ENCODE data around the gene EGFL8. TPM values are rescaled to one million over a fixed set of nuclear protein-coding genes. Genes with fewer than 3 reads are reported as not detected.

Gene EGFL8
- total RNA-seq, 2 donors from 2014 or later, result 5.7 to 6.9 TPM

- H3K4me3 ChIP-seq, result no peak within 1 kb of the TSS
- 42 to 44% methylated on average over 13 to 19 of the region's 24 CpGs for WGBS, 2 donors
- TF ChIP-seq POLR2A (IDR thresholded peaks at IDR 0.05), result no peak
- TF ChIP-seq CTCF (IDR thresholded peaks at IDR 0.05), result no peak
- H3K4me1 ChIP-seq, result peaks cover 39% of the 10 kb centered on the region
- H3K36me3 ChIP-seq (replicated peaks in 1 of 2; ENCODE audit: insufficient read depth in 1 of 2, low read depth in 2 of 2), result no peaks in the 10 kb centered on the region
- H3K27me3 ChIP-seq, result peaks cover 0 to 8% of the 10 kb centered on the region in 2 donors
- no peaks in the 10 kb centered on the region for H3K9me3 ChIP-seq
- H3K27ac ChIP-seq, result peak within 1 kb of the TSS in 2 of 4 donors; percentile 1 to 90
- DNase-seq, result no peak
- intact Hi-C loops (cut with DNase I), result no loop called here
- no peak for ATAC-seq
These were observed 12.3 kb upstream of the EGFL8 start, which contains the start of gene PRRT1 for GRCh38 chr6:32151863-32152768. Gene PRRT1, minus strand, starts transcription at chr6:32151939. Its CDS starts 112 bp downstream, at chr6:32151827.

- TF ChIP-seq POLR2A (IDR thresholded peaks at IDR 0.05) (no peak), CTCF (IDR thresholded peaks at IDR 0.05) (no peak)
- H3K27ac ChIP-seq, result peak overlapping the region; percentile 35 to 90 (median 77)
- intact Hi-C loops (cut with DNase I), result no loop called here
- no peaks in the 10 kb centered on the region for H3K36me3 ChIP-seq (replicated peaks in 1 of 2; ENCODE audit: insufficient read depth in 1 of 2, low read depth in 2 of 2)
- H3K4me3 ChIP-seq, result peak overlapping the region in 1 of 2 donors; percentile 72
- WGBS, 2 donors, result 38 to 50% methylated on average over 35 of the region's 35 CpGs
- no peaks in the 10 kb centered on the region for H3K9me3 ChIP-seq
- DNase-seq (no peak), ATAC-seq (no peak)
- peaks cover 0 to 8% of the 10 kb centered on the region in 2 donors for H3K27me3 ChIP-seq
- peaks cover 38% of the 10 kb centered on the region for H3K4me1 ChIP-seq
These were observed 11.4 kb upstream of the EGFL8 start for GRCh38 chr6:32152769-32153563.

GRCh38 chr6:32153564-32154513 lies 10.6 kb upstream of the EGFL8 start, which contains the start of gene PPT2:
Gene PPT2, plus strand, starts transcription at chr6:32154141. Its CDS starts 454 bp downstream, at chr6:32154595.
- 2 to 3% methylated on average over 18 to 52 of the region's 52 CpGs for whole genome bisulfite sequencing, 2 donors
- Histone ChIP-seq H3K27ac (peak within 1 kb of the TSS; percentile 35 to 90 (median 77)), H3K9me3 (no peaks in the 10 kb centered on the region), H3K27me3 (peaks cover 0 to under 1% of the 10 kb centered on the region in 2 donors), H3K4me3 (peak within 1 kb of the TSS; percentile 72), H3K4me1 (peaks cover 29% of the 10 kb centered on the region), H3K36me3 (replicated peaks in 1 of 2; ENCODE audit: insufficient read depth in 1 of 2, low read depth in 2 of 2) (no peaks in the 10 kb centered on the region)
- intact Hi-C loops (cut with DNase I), result no loop called here
- peak; percentile 81 for ATAC-seq
- TF ChIP-seq CTCF (IDR thresholded peaks at IDR 0.05) (peak in 4 of 7 experiments; percentile 7 to 32 (median 28)), POLR2A (IDR thresholded peaks at IDR 0.05) (peak in 1 of 3 donors; percentile 16)
- DNase-seq, result peak; percentile 77 to 90 (median 82)

- H3K36me3 ChIP-seq (replicated peaks in 1 of 2; ENCODE audit: insufficient read depth in 1 of 2, low read depth in 2 of 2), result no peaks in the 10 kb centered on the region
- no peaks in the 10 kb centered on the region for H3K27me3 ChIP-seq
- DNase-seq (peak; percentile 73 to 85 (median 80)), ATAC-seq (peak; percentile 78)
- TF ChIP-seq POLR2A (IDR thresholded peaks at IDR 0.05) (peak in 2 of 3 donors; percentile 39 to 48), CTCF (IDR thresholded peaks at IDR 0.05) (peak; percentile 23 to 79 (median 68))
- H3K4me3 ChIP-seq, result peak overlapping the region; percentile 72
- peak overlapping the region; percentile 35 to 90 (median 77) for H3K27ac ChIP-seq
- WGBS, 2 donors, result 2 to 8% methylated on average over 14 to 34 of the region's 34 CpGs
- peaks cover 25% of the 10 kb centered on the region for H3K4me1 ChIP-seq
- intact Hi-C loops (cut with DNase I), result loop anchor here (5.0 kb wide), 1 partner anchor 37 kb away; no protein-coding TSS in a partner anchor
- no peaks in the 10 kb centered on the region for H3K9me3 ChIP-seq
These were observed 9.8 kb upstream of the EGFL8 start for GRCh38 chr6:32154514-32155161.
